Stimulated activated naive CD8-positive, alpha-beta T cell treated with anti-CD3 and anti-CD28 coated beads, Interleukin-15, amount 100 ng/mL, for 72 hours (primary cell): Measurements from ENCODE around the gene WNT7A.

Source experiments
- ATAC-seq: fragments of 150-1000 bp; cut with Tn5 transposase; 2 replicates; pipeline ENCODE4 v1.10.0; 2021; ENCODE audit warnings: mild to moderate bottlenecking, moderate library complexity
- DNase-seq, 2 donors: peaks; one replicate each; pipeline ENCODE4 v3.0.0; 2021 to 2022
- H3K27ac Mint-ChIP-seq, 2 donors: one replicate each; pipeline ENCODE4 v1.8.0; 2022; ENCODE audit warnings: mild to moderate bottlenecking in 2 of 2, mixed read lengths in 2 of 2, moderate library complexity in 2 of 2
- H3K27me3 Mint-ChIP-seq: one replicate; pipeline ENCODE4 v1.8.0; 2022; ENCODE audit warnings: mixed read lengths
- H3K4me1 Mint-ChIP-seq: one replicate; pipeline ENCODE4 v1.8.0; 2022; ENCODE audit warnings: mild to moderate bottlenecking, mixed read lengths
- H3K4me3 Mint-ChIP-seq, 2 donors: one replicate each; pipeline ENCODE4 v1.8.0; 2022; ENCODE audit warnings: mild to moderate bottlenecking in 2 of 2, mixed read lengths in 2 of 2, moderate library complexity in 1 of 2
- H3K9me3 Mint-ChIP-seq, 2 donors: one replicate each; pipeline ENCODE4 v1.8.0; 2022; ENCODE audit warnings: mixed read lengths in 2 of 2

WNT7A gene

GRCh38 chr3:13846716-13847570 is 32.9 kb downstream of the WNT7A start:
- DNase-seq (no peak), ATAC-seq (no peak)
- no peak overlapping the region for H3K4me3 Mint-ChIP-seq
- no peaks in the 10 kb centered on the region for H3K9me3 Mint-ChIP-seq
- H3K27ac Mint-ChIP-seq: no peak overlapping the region
- peaks cover 9% of the 10 kb centered on the region for H3K4me1 Mint-ChIP-seq
- peaks cover 8% of the 10 kb centered on the region for H3K27me3 Mint-ChIP-seq

GRCh38 chr3:13846238-13846637 is 33.6 kb downstream of the WNT7A start:
- Mint-ChIP-seq H3K9me3 (no peaks in the 10 kb centered on the region), H3K27ac (no peak overlapping the region), H3K27me3 (peaks cover 2% of the 10 kb centered on the region), H3K4me3 (no peak overlapping the region), H3K4me1 (peaks cover 2% of the 10 kb centered on the region)
- no peak for DNase-seq
- no peak for ATAC-seq

- no peaks in the 10 kb centered on the region for H3K9me3 Mint-ChIP-seq
- no peak overlapping the region for H3K27ac Mint-ChIP-seq
- H3K4me1 Mint-ChIP-seq: no peaks in the 10 kb centered on the region
- ATAC-seq (no peak), DNase-seq (no peak)
- no peak overlapping the region for H3K4me3 Mint-ChIP-seq
- no peaks in the 10 kb centered on the region for H3K27me3 Mint-ChIP-seq
Measured at GRCh38 chr3:13845806-13846205, 34.1 kb downstream of the WNT7A start.

- ATAC-seq (no peak), DNase-seq (no peak)
- H3K9me3 Mint-ChIP-seq: no peaks in the 10 kb centered on the region
- H3K4me1 Mint-ChIP-seq: no peaks in the 10 kb centered on the region
- H3K4me3 Mint-ChIP-seq: no peak overlapping the region
- H3K27me3 Mint-ChIP-seq: no peaks in the 10 kb centered on the region
- no peak overlapping the region for H3K27ac Mint-ChIP-seq
Measured at GRCh38 chr3:13844911-13845310, 35.0 kb downstream of the WNT7A start.

- H3K27ac Mint-ChIP-seq: no peak overlapping the region
- no peak overlapping the region for H3K4me3 Mint-ChIP-seq
- H3K27me3 Mint-ChIP-seq: no peaks in the 10 kb centered on the region
- ATAC-seq (no peak), DNase-seq (no peak)
- H3K9me3 Mint-ChIP-seq: no peaks in the 10 kb centered on the region
- no peaks in the 10 kb centered on the region for H3K4me1 Mint-ChIP-seq
Measured at GRCh38 chr3:13844286-13844685, 35.6 kb downstream of the WNT7A start.

GRCh38 chr3:13843351-13843750 is 36.5 kb downstream of the WNT7A start:
- H3K4me1 Mint-ChIP-seq: no peaks in the 10 kb centered on the region
- ATAC-seq: no peak

GRCh38 chr3:13842226-13842625 is 37.6 kb downstream of the WNT7A start:
- no peaks in the 10 kb centered on the region for H3K27me3 Mint-ChIP-seq
- no peaks in the 10 kb centered on the region for H3K9me3 Mint-ChIP-seq
- no peak overlapping the region for H3K27ac Mint-ChIP-seq
- H3K4me1 Mint-ChIP-seq: no peaks in the 10 kb centered on the region
- H3K4me3 Mint-ChIP-seq: no peak overlapping the region
- no peak for ATAC-seq
- DNase-seq: no peak

More at GRCh38 chr3:13843351-13843750, 36.5 kb downstream of the WNT7A start:
- no peak overlapping the region for H3K27ac Mint-ChIP-seq
- H3K27me3 Mint-ChIP-seq: no peaks in the 10 kb centered on the region
- H3K9me3 Mint-ChIP-seq: no peaks in the 10 kb centered on the region
- no peak overlapping the region for H3K4me3 Mint-ChIP-seq
- DNase-seq: no peak

- H3K27me3 Mint-ChIP-seq: no peaks in the 10 kb centered on the region
- ATAC-seq (no peak), DNase-seq (no peak)
- H3K9me3 Mint-ChIP-seq: no peaks in the 10 kb centered on the region
- no peaks in the 10 kb centered on the region for H3K4me1 Mint-ChIP-seq
- no peak overlapping the region for H3K4me3 Mint-ChIP-seq
- no peak overlapping the region for H3K27ac Mint-ChIP-seq
Measured at GRCh38 chr3:13841826-13842225, 38.0 kb downstream of the WNT7A start.

- Mint-ChIP-seq H3K27ac (no peak overlapping the region), H3K4me1 (no peaks in the 10 kb centered on the region), H3K9me3 (no peaks in the 10 kb centered on the region), H3K27me3 (no peaks in the 10 kb centered on the region), H3K4me3 (no peak overlapping the region)
- DNase-seq (no peak), ATAC-seq (no peak)
Measured at GRCh38 chr3:13841141-13841540, 38.7 kb downstream of the WNT7A start.

GRCh38 chr3:13840456-13840855 is 39.4 kb downstream of the WNT7A start:
- no peaks in the 10 kb centered on the region for H3K4me1 Mint-ChIP-seq
- H3K9me3 Mint-ChIP-seq: no peaks in the 10 kb centered on the region
- no peak for ATAC-seq
- H3K4me3 Mint-ChIP-seq: no peak overlapping the region
- no peak for DNase-seq
- H3K27ac Mint-ChIP-seq: no peak overlapping the region
- H3K27me3 Mint-ChIP-seq: no peaks in the 10 kb centered on the region

GRCh38 chr3:13839726-13840340 is 40.0 kb downstream of the WNT7A start:
- H3K4me3 Mint-ChIP-seq: no peak overlapping the region
- no peaks in the 10 kb centered on the region for H3K27me3 Mint-ChIP-seq
- no peaks in the 10 kb centered on the region for H3K4me1 Mint-ChIP-seq
- no peak for ATAC-seq
- DNase-seq: no peak
- no peaks in the 10 kb centered on the region for H3K9me3 Mint-ChIP-seq
- H3K27ac Mint-ChIP-seq: no peak overlapping the region

- no peak overlapping the region for H3K27ac Mint-ChIP-seq
- H3K4me3 Mint-ChIP-seq: no peak overlapping the region
- ATAC-seq: no peak
- no peaks in the 10 kb centered on the region for H3K4me1 Mint-ChIP-seq
- no peaks in the 10 kb centered on the region for H3K9me3 Mint-ChIP-seq
- H3K27me3 Mint-ChIP-seq: no peaks in the 10 kb centered on the region
- DNase-seq: no peak
Measured at GRCh38 chr3:13839253-13839652, 40.6 kb downstream of the WNT7A start.

- no peak for DNase-seq
- no peaks in the 10 kb centered on the region for H3K9me3 Mint-ChIP-seq
Measured at GRCh38 chr3:13838421-13838820, 41.5 kb downstream of the WNT7A start.

GRCh38 chr3:13837751-13838150 is 42.1 kb downstream of the WNT7A start:
- H3K27me3 Mint-ChIP-seq: no peaks in the 10 kb centered on the region
- no peak overlapping the region for H3K4me3 Mint-ChIP-seq
- DNase-seq: no peak
- H3K27ac Mint-ChIP-seq: no peak overlapping the region
- peak; percentile 10 for ATAC-seq
- H3K4me1 Mint-ChIP-seq: peaks cover 5% of the 10 kb centered on the region
- no peaks in the 10 kb centered on the region for H3K9me3 Mint-ChIP-seq

More at GRCh38 chr3:13838421-13838820, 41.5 kb downstream of the WNT7A start:
- no peaks in the 10 kb centered on the region for H3K4me1 Mint-ChIP-seq
- ATAC-seq: no peak
- H3K27ac Mint-ChIP-seq: no peak overlapping the region
- H3K27me3 Mint-ChIP-seq: no peaks in the 10 kb centered on the region
- H3K4me3 Mint-ChIP-seq: no peak overlapping the region

- H3K4me1 Mint-ChIP-seq: peaks cover 5% of the 10 kb centered on the region
- DNase-seq (no peak), ATAC-seq (no peak)
- H3K27ac Mint-ChIP-seq: no peak overlapping the region
- H3K9me3 Mint-ChIP-seq: no peaks in the 10 kb centered on the region
- no peak overlapping the region for H3K4me3 Mint-ChIP-seq
- H3K27me3 Mint-ChIP-seq: no peaks in the 10 kb centered on the region
Measured at GRCh38 chr3:13836658-13837587, 42.9 kb downstream of the WNT7A start.

GRCh38 chr3:13835246-13835645 is 44.6 kb downstream of the WNT7A start:
- H3K27ac Mint-ChIP-seq: no peak overlapping the region
- H3K4me3 Mint-ChIP-seq: no peak overlapping the region
- H3K4me1 Mint-ChIP-seq: peaks cover 5% of the 10 kb centered on the region
- H3K9me3 Mint-ChIP-seq: no peaks in the 10 kb centered on the region
- DNase-seq (no peak), ATAC-seq (no peak)
- H3K27me3 Mint-ChIP-seq: no peaks in the 10 kb centered on the region
